SK-N-SH (cell line): ENCODE measurements around the gene DUT. TPM values are rescaled to one million over a fixed set of nuclear protein-coding genes. Genes with fewer than 3 reads are reported as not detected.

Experiments
- CTCF ChIA-PET: fragments of 300-600, 350-600 bp; formaldehyde crosslinking; extraction: SDS; loops from one replicate; lab custom pipeline; 2021; lab: Yijun Ruan, JAX
- POLR2A ChIA-PET: fragments of 350-600 bp; sonication (Branson Sonifier 250); formaldehyde crosslinking; extraction: SDS; loops from one replicate; lab custom pipeline; 2020; ENCODE audit warnings: antibody characterized with exemption, inconsistent platforms; lab: Yijun Ruan, JAX
- DNase-seq: peaks from one replicate; pipeline ENCODE4 v3.0.0; 2012
- H2AFZ ChIP-seq: fragments of 200-600 bp; sonication (generic); 2 replicates; pipeline ENCODE4 v1.8.1; 2016; ENCODE audit warnings: antibody characterized with exemption, mild to moderate bottlenecking, low read depth
- H3F3A ChIP-seq: fragments of 200-600 bp; sonication (generic); replicated peaks from 2 replicates; pipeline ENCODE3; 2016; ENCODE audit warnings: antibody characterized with exemption, mild to moderate bottlenecking; ENCODE audit not compliant: insufficient read depth
- H3K27ac ChIP-seq, 2 experiments: fragments of 200-500 bp in 1 of 2; fragments of 200-600 bp in 1 of 2; sonication (Bioruptor generic) in 1 of 2; sonication (generic), shearing (Covaris generic) in 1 of 2; 2 replicates each; pipeline versions ENCODE4 v1.5.1 to v1.6.1; 2014 to 2016; ENCODE audit warnings: low read depth in 2 of 2, inconsistent platforms in 1 of 2, low read length in 1 of 2, mild to moderate bottlenecking in 1 of 2, mixed read lengths in 1 of 2
- H3K27me3 ChIP-seq: fragments of 200-600 bp; sonication (generic), shearing (Covaris generic); 2 replicates; pipeline ENCODE4 v1.6.1; 2016; ENCODE audit warnings: mixed run types; ENCODE audit not compliant: insufficient read depth
- H3K36me3 ChIP-seq, 2 experiments: fragments of 200-500 bp in 1 of 2; fragments of 200-600 bp in 1 of 2; sonication (Bioruptor generic) in 1 of 2; sonication (generic) in 1 of 2; replicated peaks in 1 of 2; 2 replicates each; pipeline versions ENCODE3 to v1.5.1; 2014 to 2016; ENCODE audit warnings: low read length in 1 of 2, mild to moderate bottlenecking in 1 of 2; ENCODE audit not compliant: insufficient read depth in 2 of 2, control insufficient read depth in 1 of 2
- H3K4me1 ChIP-seq, 2 experiments: fragments of 200-500 bp in 1 of 2; fragments of 200-600 bp in 1 of 2; sonication (Bioruptor generic) in 1 of 2; sonication (generic), shearing (Covaris generic) in 1 of 2; 2 replicates each; pipeline versions ENCODE4 v1.5.1 to v1.6.1; 2014 to 2016; ENCODE audit warnings: low read depth in 1 of 2, low read length in 1 of 2, mixed run types in 1 of 2; ENCODE audit not compliant: insufficient read depth in 2 of 2, control insufficient read depth in 1 of 2
- H3K4me2 ChIP-seq: fragments of 200-600 bp; sonication (generic), shearing (Covaris generic); 2 replicates; pipeline ENCODE4 v1.6.1; 2017; ENCODE audit warnings: mixed run types
- H3K4me3 ChIP-seq, 2 experiments: fragments of 200-500 bp in 1 of 2; fragments of 200-600 bp in 1 of 2; sonication (Bioruptor generic) in 1 of 2; sonication (generic), shearing (Covaris generic) in 1 of 2; 2 replicates each; pipeline versions ENCODE4 v1.5.1 to v1.8.1; 2014 to 2016; ENCODE audit warnings: low read depth in 2 of 2, inconsistent platforms in 1 of 2, low read length in 1 of 2, mild to moderate bottlenecking in 1 of 2, mixed read lengths in 1 of 2, moderate library complexity in 1 of 2
- H3K79me2 ChIP-seq: fragments of 200-600 bp; sonication (generic); 2 replicates; pipeline ENCODE4 v1.8.1; 2017; ENCODE audit warnings: mild to moderate bottlenecking; ENCODE audit not compliant: insufficient read depth
- H3K9ac ChIP-seq: fragments of 200-600 bp; sonication (generic); 2 replicates; pipeline ENCODE4 v1.6.1; 2017; ENCODE audit warnings: mixed run types
- H3K9me2 ChIP-seq: fragments of 200-600 bp; sonication (generic); 2 replicates; pipeline ENCODE4 v1.6.1; 2017; ENCODE audit warnings: mixed run types
- H3K9me3 ChIP-seq: fragments of 200-600 bp; sonication (generic); 2 replicates; pipeline ENCODE4 v1.6.1; 2017; ENCODE audit warnings: mixed run types, mild to moderate bottlenecking, moderate library complexity
- H4K20me1 ChIP-seq: fragments of 200-600 bp; sonication (generic); 2 replicates; pipeline ENCODE4 v1.6.1; 2017; ENCODE audit warnings: mild to moderate bottlenecking, mixed run types; ENCODE audit not compliant: insufficient read depth
- CTCF ChIP-seq: fragments of 200-600 bp; sonication (generic); IDR thresholded peaks from 2 replicates; pipeline ENCODE4 v1.6.1; 2017; ENCODE audit warnings: antibody characterized with exemption, mild to moderate bottlenecking, moderate library complexity
- ELF1 ChIP-seq: IDR thresholded peaks from 2 replicates; pipeline ENCODE4 v1.4.0; 2012
- EP300 ChIP-seq, 2 experiments: IDR thresholded peaks; 2 replicates each; pipeline versions ENCODE4 v1.4.0 to v1.6.1; 2012; ENCODE audit warnings: borderline replicate concordance in 1 of 2, low read depth in 1 of 2, low read length in 1 of 2
- EZH2phosphoT487 ChIP-seq: fragments of 200-600 bp; sonication (generic); IDR thresholded peaks from 2 replicates; pipeline ENCODE4 v1.6.1; 2017; ENCODE audit warnings: low read depth, mixed run types, mild to moderate bottlenecking, antibody characterized with exemption, moderate library complexity, borderline replicate concordance
- FOXJ3 ChIP-seq: sonication (generic); formaldehyde crosslinking; IDR thresholded peaks from 2 replicates; pipeline ENCODE4 v1.5.1; 2020; ENCODE audit warnings: mild to moderate bottlenecking, missing genetic modification reagents
- GATA2 ChIP-seq: sonication (generic); formaldehyde crosslinking; IDR thresholded peaks from 2 replicates; pipeline ENCODE4 v1.5.0; 2020; ENCODE audit warnings: mild to moderate bottlenecking, missing genetic modification reagents
- IRF3 ChIP-seq: fragments of 150-350 bp; IDR thresholded peaks from 2 replicates; pipeline ENCODE4 v1.6.1; 2016; ENCODE audit warnings: mild to moderate bottlenecking, low read depth, low read length
- NRF1 ChIP-seq: IDR thresholded peaks from 2 replicates; pipeline ENCODE4 v1.6.1; 2012; ENCODE audit warnings: low read depth, mild to moderate bottlenecking, low read length
- POLR2AphosphoS5 ChIP-seq: IDR thresholded peaks from 2 replicates; pipeline ENCODE4 v1.6.1; 2012; ENCODE audit warnings: low read depth, low read length
- RAD21 ChIP-seq: IDR thresholded peaks from 2 replicates; pipeline ENCODE4 v1.6.1; 2012; ENCODE audit warnings: mild to moderate bottlenecking, low read length
- SMC3 ChIP-seq: IDR thresholded peaks from 2 replicates; pipeline ENCODE4 v1.6.1; 2012; ENCODE audit warnings: low read depth, low read length, improper control_type of control experiment
- TAF1 ChIP-seq: IDR thresholded peaks from 2 replicates; pipeline ENCODE4 v1.6.1; 2012; ENCODE audit warnings: low read depth, mild to moderate bottlenecking, low read length, moderate library complexity, borderline replicate concordance
- TEAD4 ChIP-seq: IDR thresholded peaks from 2 replicates; pipeline ENCODE4 v1.4.0; 2012; ENCODE audit warnings: mild to moderate bottlenecking, borderline replicate concordance; ENCODE audit not compliant: insufficient read depth
- USF1 ChIP-seq: IDR thresholded peaks from 2 replicates; pipeline ENCODE4 v1.4.0; 2012; ENCODE audit warnings: low read depth, borderline replicate concordance
- WGBS: methylation state at CpG from one replicate; pipeline ENCODE4 v1.1.6; 2017; ENCODE audit warnings: low lambda C conversion rate; 5-methylcytosine and 5-hydroxymethylcytosine counted together
- polyA plus RNA-seq, 3 experiments: library from polyadenylated mRNA; depleted of rRNA; stranded (reverse); fragments of >200 nt; gene quantifications; 2 replicates each; pipeline ENCODE4 v1.2.3, GENCODE V29; 2012

The DUT gene
- polyA plus RNA-seq, 1 of the 3 experiments (the other 2 are of a cell fraction) = 79.3 TPM

- H3K9ac ChIP-seq = no peak overlapping the region
- ChIA-PET CTCF (no interaction called here), POLR2A (no interaction called here)
- no peaks in the 10 kb centered on the region for H3K9me3 ChIP-seq
- no peak overlapping the region for H3K27ac ChIP-seq
- no peaks in the 10 kb centered on the region for H4K20me1 ChIP-seq
- no peak overlapping the region for H3K4me2 ChIP-seq
- no peaks in the 10 kb centered on the region for H3K27me3 ChIP-seq
- H3K4me1 ChIP-seq = peaks cover 0 to 10% of the 10 kb centered on the region in 2 experiments; a peak in 3 of 4 replicates
- no peak overlapping the region for H2AFZ ChIP-seq
- peaks cover 17% of the 10 kb centered on the region for H3F3A ChIP-seq
- no peak overlapping the region for H3K4me3 ChIP-seq
- no peaks in the 10 kb centered on the region; the same call in 1 of the 2 replicates for H3K9me2 ChIP-seq
- no peak for TF ChIP-seq FOXJ3 (CRISPR knock-in tag)
- TF ChIP-seq CTCF = no peak
- TF ChIP-seq SMC3 = no peak
- no peak for TF ChIP-seq IRF3
- TF ChIP-seq RAD21 = no peak
- no peak for TF ChIP-seq EP300 (IDR thresholded peaks at IDR 0.05; ENCODE audit: borderline replicate concordance in 1 of 2, low read depth in 1 of 2, low read length in 1 of 2)
- no peak for TF ChIP-seq POLR2AphosphoS5
- no peak for TF ChIP-seq ELF1
- TF ChIP-seq EZH2phosphoT487 = no peak
- TF ChIP-seq NRF1 = no peak
- no peaks in the 10 kb centered on the region for H3K79me2 ChIP-seq
- 73% methylated on average over 5 of the region's 5 CpGs for WGBS
- DNase-seq = no peak
- H3K36me3 ChIP-seq = no peaks in the 10 kb centered on the region
Measured at GRCh38 chr15:48363474-48363873, 32.2 kb downstream of the DUT start.

- Histone ChIP-seq H2AFZ (no peak overlapping the region), H4K20me1 (no peaks in the 10 kb centered on the region), H3K27me3 (no peaks in the 10 kb centered on the region), H3K9me3 (no peaks in the 10 kb centered on the region), H3F3A (peaks cover 3% of the 10 kb centered on the region), H3K36me3 (no peaks in the 10 kb centered on the region), H3K4me3 (no peak overlapping the region), H3K4me1 (no peaks in the 10 kb centered on the region; a peak in 2 of 4 replicates), H3K9me2 (no peaks in the 10 kb centered on the region), H3K79me2 (no peaks in the 10 kb centered on the region), H3K9ac (no peak overlapping the region), H3K4me2 (no peak overlapping the region), H3K27ac (no peak overlapping the region)
- ChIA-PET POLR2A (no interaction called here), CTCF (interaction anchor here (0.8 kb wide), 1 partner anchor 79 kb away, joined by 3 read pairs; no protein-coding TSS in a partner anchor)
- TF ChIP-seq USF1 = no peak
- TF ChIP-seq TAF1 = no peak
- TF ChIP-seq TEAD4 = no peak
- no peak for TF ChIP-seq GATA2 (CRISPR knock-in tag)
- TF ChIP-seq FOXJ3 (CRISPR knock-in tag) = no peak
- no peak for TF ChIP-seq SMC3
- WGBS = 96% methylated on average over 1 of the region's 1 CpG
- no peak for DNase-seq
Measured at GRCh38 chr15:48365575-48365974, 34.3 kb downstream of the DUT start.
